Activated CD8-positive, alpha-beta memory T cell treated with anti-CD3 and anti-CD28 coated beads, Interleukin-2, amount 50 U/mL, for 24 hours (primary cell): ENCODE results near the gene CFAP45.

ENCODE experiments used
- DNase-seq: peaks from one replicate; pipeline ENCODE4 v3.0.0-alpha.2; 2020; ENCODE audit errors: extremely low read depth

CFAP45 gene

GRCh38 chr1:159827549-159827948, 72.4 kb downstream of the CFAP45 start:
- no peak for DNase-seq

- DNase-seq: no peak
Observed at GRCh38 chr1:159827102-159827490, 72.9 kb downstream of the CFAP45 start.

GRCh38 chr1:159826441-159827101, 73.4 kb downstream of the CFAP45 start, which contains the start of gene SLAMF8:
TSS of gene SLAMF8 (plus strand) at chr1:159826873. CDS start at chr1:159826899, 26 bp downstream.
- peak; percentile 20 for DNase-seq

- no peak for DNase-seq
Observed at GRCh38 chr1:159825564-159825963, 74.4 kb downstream of the CFAP45 start.

GRCh38 chr1:159823406-159823805, 76.6 kb downstream of the CFAP45 start:
- DNase-seq: no peak
